Measurements from ENCODE around the gene APBB1IP. TPM values are rescaled to one million over a fixed set of nuclear protein-coding genes. Genes with fewer than 3 reads are reported as not detected.

APBB1IP gene
- total RNA-seq, 2 experiments from 2014 or later, result 81.1 to 88.7 TPM

DNA sequence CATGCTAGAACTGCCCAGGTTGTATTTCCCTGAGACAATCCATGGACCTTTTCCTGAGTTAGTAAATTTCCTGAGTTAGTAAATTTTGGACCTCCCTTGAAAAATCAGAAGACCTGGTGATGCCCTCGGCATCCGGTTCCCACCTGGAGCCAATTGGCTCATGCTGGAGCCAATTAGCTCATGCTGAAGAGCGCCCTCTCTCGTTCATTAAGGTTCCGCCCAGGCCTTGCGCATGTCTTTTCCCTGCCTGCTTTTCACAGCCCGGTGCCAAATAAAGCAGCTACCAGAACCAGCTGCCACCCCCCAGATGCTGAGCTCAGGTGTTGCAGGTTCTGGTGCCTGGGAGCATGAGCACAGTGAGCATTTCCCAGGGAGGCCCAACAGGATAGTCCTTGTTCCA lies 96.2 kb downstream of the APBB1IP start:
- Mint-ChIP-seq H3K4me3 (no peak overlapping the region), H3K36me3 (peaks cover 21% of the 10 kb centered on the region), H3K4me1 (peaks cover 2% of the 10 kb centered on the region), H3K27ac (no peak overlapping the region), H3K9me3 (no peaks in the 10 kb centered on the region), H3K27me3 (no peaks in the 10 kb centered on the region)
- POLR2A ChIA-PET, result interaction anchor here (0.8 kb wide), 1 partner anchor 163 kb away, joined by 3 read pairs; no protein-coding TSS in a partner anchor
- ATAC-seq (ENCODE audit: low read depth) (no peak), DNase-seq (no peak)

DNA sequence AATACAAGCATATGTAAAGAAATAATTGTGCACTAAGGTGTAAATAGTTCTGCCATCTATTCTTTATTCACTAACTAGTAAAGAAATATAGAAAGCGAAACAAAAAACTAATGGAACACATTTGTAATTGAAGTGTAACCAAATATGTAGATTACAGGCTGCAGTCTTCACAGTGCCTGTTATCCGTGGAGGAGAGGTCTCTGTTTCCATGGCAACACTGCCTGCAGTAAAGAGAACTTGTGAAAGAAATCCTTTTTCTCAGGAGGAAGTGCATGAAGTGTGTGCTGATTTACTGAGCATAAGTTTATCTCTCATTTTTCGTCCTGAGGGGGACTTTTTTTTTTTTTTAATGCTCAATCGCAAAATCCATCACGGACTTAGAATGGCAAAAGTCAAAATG lies 102.5 kb downstream of the APBB1IP start:
- POLR2A ChIA-PET, result no interaction called here
- DNase-seq (no peak), ATAC-seq (ENCODE audit: low read depth) (no peak)
- Mint-ChIP-seq H3K27me3 (no peaks in the 10 kb centered on the region), H3K36me3 (peaks cover 33% of the 10 kb centered on the region), H3K4me1 (peaks cover 27% of the 10 kb centered on the region), H3K27ac (no peak overlapping the region), H3K9me3 (no peaks in the 10 kb centered on the region), H3K4me3 (no peak overlapping the region)

DNA sequence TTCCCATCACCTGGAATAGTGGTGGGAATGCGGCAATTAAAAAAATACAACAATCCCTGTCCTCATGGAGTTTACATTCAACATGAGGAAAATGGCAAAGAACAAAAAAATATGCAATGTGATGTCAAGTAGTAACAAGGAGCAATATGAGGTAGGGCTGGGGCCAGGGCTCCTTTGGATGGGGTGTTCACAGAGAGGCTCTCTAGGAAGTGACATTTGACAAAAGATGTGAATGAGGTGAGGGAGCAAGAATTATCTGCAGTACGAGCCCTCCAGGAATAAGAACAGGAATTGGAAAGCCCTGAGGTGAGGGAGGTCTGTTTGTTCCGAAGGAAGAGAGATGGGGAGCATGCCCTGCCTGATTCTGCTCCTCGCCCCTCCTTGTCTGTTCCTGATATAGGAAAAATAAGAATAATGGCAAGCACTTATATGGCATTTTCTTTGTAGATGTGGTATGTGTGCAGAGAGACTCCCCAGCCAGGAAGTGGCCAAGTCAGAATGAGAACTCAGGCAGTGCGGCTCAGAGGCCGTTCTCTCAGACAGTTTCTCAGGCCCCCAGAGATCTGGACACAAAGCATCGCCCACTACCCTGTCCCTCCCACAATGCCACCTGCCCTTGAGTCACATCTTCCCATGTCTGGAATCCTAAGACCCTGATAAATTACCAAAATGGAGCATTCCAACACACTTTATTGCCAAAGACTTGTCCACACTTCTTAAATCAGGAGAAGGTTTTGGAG lies 105.6 kb downstream of the APBB1IP start:
- H3K4me3 Mint-ChIP-seq, result peak overlapping the region; percentile 15
- H3K36me3 Mint-ChIP-seq, result peaks cover 50% of the 10 kb centered on the region
- POLR2A ChIA-PET, result no interaction called here
- peak overlapping the region; percentile 78 for H3K27ac Mint-ChIP-seq
- no peaks in the 10 kb centered on the region for H3K27me3 Mint-ChIP-seq
- H3K4me1 Mint-ChIP-seq, result peaks cover 27% of the 10 kb centered on the region
- peaks cover 2% of the 10 kb centered on the region for H3K9me3 Mint-ChIP-seq
- ATAC-seq (ENCODE audit: low read depth) (peak; percentile 84), DNase-seq (no peak)

DNA sequence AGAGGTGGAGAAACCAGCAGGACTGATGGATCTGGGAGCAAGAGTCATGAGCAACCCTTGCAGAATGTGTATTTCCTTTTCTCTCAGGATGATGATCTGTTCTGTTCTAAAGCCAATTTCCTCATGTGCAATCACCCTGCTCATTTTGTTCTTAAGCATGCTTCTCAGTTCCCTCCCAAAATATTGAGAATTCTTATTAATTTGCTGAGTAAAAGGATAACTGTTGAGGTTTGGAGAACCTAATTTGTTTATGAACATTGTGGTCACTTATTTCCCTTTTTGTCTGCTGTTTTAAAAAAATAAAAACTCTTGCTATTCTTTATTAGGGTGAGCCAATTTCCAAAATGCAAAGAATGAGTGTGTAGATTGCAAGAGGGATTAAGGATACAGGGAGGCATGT lies 106.8 kb downstream of the APBB1IP start:
- Mint-ChIP-seq H3K36me3 (peaks cover 62% of the 10 kb centered on the region), H3K4me1 (peaks cover 25% of the 10 kb centered on the region), H3K27me3 (no peaks in the 10 kb centered on the region), H3K9me3 (peaks cover 5% of the 10 kb centered on the region), H3K27ac (no peak overlapping the region), H3K4me3 (no peak overlapping the region)
- POLR2A ChIA-PET, result no interaction called here
- ATAC-seq (ENCODE audit: low read depth) (no peak), DNase-seq (no peak)

DNA sequence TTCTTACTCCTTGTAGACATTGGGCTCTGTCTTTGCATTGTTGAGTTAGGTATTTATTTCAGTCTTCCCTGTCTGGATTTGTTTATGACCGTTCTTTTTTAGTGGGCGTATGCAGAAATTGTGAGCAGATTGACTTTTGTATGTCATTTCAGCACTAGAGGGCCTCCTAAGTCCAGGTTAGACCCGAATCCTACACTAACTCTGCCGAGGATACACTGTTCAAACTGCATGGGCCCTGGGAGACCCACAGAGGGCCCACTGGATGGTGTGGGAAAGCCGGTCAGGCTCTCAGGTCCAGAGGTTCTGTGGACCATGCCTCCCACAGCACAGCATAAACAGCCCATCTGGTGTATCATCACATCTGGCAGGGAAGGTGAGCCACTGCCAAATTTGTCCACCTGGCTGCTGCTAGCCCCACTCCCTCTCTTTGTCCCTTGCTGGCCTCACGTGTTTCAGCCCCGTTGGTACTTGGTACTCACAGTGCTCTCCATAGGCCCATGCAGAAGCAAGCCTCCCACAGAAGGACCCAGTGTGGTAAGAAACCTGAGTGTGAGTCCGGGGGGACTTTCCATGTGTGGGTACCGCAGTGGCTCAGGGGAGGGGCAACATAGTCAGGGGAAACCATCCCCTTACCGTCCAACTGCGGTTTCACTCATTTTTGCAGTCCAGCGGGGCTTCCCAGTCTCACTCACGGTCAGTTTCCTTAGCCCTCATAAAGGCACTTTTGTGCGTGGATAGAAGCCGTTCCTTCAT lies 112.8 kb downstream of the APBB1IP start:
- ATAC-seq (ENCODE audit: low read depth) (no peak), DNase-seq (no peak)
- Mint-ChIP-seq H3K27ac (no peak overlapping the region), H3K4me1 (no peaks in the 10 kb centered on the region), H3K27me3 (no peaks in the 10 kb centered on the region), H3K9me3 (peaks cover 10% of the 10 kb centered on the region), H3K4me3 (no peak overlapping the region), H3K36me3 (peaks cover 75% of the 10 kb centered on the region)
- POLR2A ChIA-PET, result no interaction called here

DNA sequence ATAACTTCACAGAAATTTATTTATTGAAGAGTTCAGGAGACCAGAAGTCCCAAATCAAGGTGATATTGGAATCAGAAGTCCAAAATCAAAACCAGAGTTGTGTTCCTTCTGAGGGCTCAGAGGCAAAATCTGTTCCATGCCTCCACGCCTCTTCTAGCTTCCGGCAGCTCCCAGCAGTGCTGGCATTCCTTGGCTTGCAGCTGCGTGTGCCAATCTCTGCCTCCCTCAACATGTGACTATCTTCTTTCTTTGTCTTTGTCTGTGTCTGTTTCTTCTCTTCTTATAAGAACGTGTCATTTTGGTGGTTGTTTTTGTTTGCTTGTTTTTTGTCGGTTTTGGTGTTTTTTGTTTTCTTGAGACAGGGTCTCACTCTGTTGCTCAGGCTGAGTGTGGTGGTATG lies 116.1 kb downstream of the APBB1IP start:
- no peak for ATAC-seq (ENCODE audit: low read depth)
- Mint-ChIP-seq H3K27ac (no peak overlapping the region), H3K27me3 (no peaks in the 10 kb centered on the region), H3K36me3 (peaks cover 55% of the 10 kb centered on the region), H3K9me3 (peaks cover 8% of the 10 kb centered on the region), H3K4me1 (peaks cover 2% of the 10 kb centered on the region), H3K4me3 (no peak overlapping the region)
- POLR2A ChIA-PET, result interaction anchor here (0.9 kb wide), 1 partner anchor 116 kb away, joined by 4 read pairs; the partner anchor contains the start of gene APBB1IP
- DNase-seq, result no peak

DNA sequence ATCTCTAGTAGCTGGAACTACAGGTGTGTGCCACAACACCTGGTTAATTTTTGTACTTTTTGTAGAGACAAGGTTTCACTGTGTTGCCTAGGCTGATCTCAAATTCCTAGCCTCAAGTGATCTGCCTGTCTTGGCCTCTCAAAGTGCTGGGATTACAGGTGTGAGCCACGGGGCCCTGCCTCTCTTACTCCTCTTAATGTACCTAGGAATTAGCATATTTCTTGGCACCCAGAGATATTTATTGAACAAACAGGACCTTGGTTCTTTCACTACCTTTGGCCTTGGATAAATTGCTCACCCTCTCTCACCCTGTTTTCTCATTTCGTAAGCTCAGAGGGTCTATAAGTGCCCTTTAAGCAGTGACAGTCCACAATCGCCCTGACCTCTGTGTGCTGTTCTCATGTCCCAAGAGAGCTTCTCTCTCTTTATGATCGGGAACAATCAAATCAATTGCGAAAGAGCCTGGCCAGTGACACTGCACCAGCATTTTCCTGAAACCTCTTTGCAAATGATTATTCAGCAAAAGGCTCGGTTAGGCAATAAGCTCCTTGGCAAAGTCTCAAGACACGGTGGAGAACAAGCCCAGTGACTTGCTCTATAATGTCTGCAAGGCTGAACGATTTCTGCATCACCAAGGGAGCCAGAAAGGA lies 117.7 kb downstream of the APBB1IP start:
- no peaks in the 10 kb centered on the region for H3K27me3 Mint-ChIP-seq
- DNase-seq, result no peak
- no peak for ATAC-seq (ENCODE audit: low read depth)
- peaks cover 2% of the 10 kb centered on the region for H3K4me1 Mint-ChIP-seq
- peaks cover 50% of the 10 kb centered on the region for H3K36me3 Mint-ChIP-seq
- no peak overlapping the region for H3K27ac Mint-ChIP-seq
- H3K4me3 Mint-ChIP-seq, result no peak overlapping the region
- H3K9me3 Mint-ChIP-seq, result no peaks in the 10 kb centered on the region
- POLR2A ChIA-PET, result no interaction called here

DNA sequence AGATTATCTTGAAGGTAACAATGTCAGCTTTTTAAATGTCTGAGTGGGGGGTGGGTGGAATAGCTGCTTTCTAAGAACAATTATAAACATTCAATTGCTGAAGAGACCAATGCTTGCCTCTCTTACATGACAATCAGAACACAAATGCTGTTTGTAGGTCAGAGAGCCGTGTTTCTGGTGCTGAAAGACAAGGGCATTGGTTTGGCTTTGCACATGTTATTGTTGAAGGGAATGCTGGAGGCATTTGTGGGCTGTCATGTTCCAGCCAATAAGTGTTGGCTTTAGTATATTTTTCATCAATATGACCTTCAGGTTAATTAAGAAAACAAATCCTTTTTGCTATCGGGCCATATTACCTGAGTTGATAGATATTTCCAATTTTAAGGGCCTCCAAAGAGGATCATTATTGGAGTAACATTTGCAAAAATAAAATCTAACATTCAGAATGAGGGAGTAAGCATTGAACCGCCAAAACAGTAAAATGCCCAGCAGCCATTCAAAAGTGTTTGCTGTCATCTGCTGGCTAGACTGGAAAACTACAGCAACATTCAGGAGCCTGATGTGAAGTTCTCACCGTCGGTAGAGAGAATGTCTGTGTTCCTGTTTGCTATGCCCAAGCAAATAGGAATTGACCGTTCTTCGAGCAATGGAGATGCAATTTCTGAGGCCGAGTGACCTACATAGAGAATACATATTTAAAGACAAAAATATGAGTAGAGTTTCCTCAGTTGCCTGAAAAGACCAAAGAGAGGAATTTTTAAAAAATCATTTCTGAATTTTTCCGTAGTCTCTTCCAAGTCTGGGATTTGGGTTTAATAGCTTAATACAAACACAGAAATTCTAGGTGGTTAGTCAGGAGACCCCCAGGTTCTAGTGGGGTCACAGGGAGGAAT lies 118.9 kb downstream of the APBB1IP start:
- H3K27ac Mint-ChIP-seq, result no peak overlapping the region
- H3K4me1 Mint-ChIP-seq, result peaks cover 2% of the 10 kb centered on the region
- DNase-seq, result no peak
- POLR2A ChIA-PET, result no interaction called here
- H3K36me3 Mint-ChIP-seq, result peaks cover 43% of the 10 kb centered on the region
- H3K4me3 Mint-ChIP-seq, result no peak overlapping the region
- H3K9me3 Mint-ChIP-seq, result no peaks in the 10 kb centered on the region
- ATAC-seq (ENCODE audit: low read depth), result no peak
- H3K27me3 Mint-ChIP-seq, result no peaks in the 10 kb centered on the region

DNA sequence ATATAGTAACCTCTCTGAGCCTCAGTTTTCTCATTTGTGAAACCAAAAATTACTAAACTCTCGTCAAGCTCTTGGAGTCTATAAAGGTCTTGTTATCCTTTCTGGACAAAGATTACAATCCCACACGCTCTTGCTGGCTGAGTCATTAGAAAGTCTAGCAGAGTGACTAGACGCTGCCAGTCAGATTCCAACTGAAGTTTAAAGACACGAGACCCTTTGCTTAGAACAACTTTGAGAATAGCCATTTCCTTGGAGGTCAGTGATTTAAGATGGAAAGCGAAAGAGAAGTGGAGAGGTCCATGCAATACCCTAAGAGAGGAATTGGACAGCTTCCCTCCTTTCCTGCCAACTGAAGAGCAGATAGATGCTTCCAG lies 119.5 kb downstream of the APBB1IP start:
- H3K36me3 Mint-ChIP-seq, result peaks cover 43% of the 10 kb centered on the region
- no peak for DNase-seq
- peaks cover 2% of the 10 kb centered on the region for H3K4me1 Mint-ChIP-seq
- H3K27me3 Mint-ChIP-seq, result no peaks in the 10 kb centered on the region
- no peak overlapping the region for H3K27ac Mint-ChIP-seq
- H3K9me3 Mint-ChIP-seq, result no peaks in the 10 kb centered on the region
- H3K4me3 Mint-ChIP-seq, result no peak overlapping the region
- ATAC-seq (ENCODE audit: low read depth), result no peak
- POLR2A ChIA-PET, result no interaction called here

DNA sequence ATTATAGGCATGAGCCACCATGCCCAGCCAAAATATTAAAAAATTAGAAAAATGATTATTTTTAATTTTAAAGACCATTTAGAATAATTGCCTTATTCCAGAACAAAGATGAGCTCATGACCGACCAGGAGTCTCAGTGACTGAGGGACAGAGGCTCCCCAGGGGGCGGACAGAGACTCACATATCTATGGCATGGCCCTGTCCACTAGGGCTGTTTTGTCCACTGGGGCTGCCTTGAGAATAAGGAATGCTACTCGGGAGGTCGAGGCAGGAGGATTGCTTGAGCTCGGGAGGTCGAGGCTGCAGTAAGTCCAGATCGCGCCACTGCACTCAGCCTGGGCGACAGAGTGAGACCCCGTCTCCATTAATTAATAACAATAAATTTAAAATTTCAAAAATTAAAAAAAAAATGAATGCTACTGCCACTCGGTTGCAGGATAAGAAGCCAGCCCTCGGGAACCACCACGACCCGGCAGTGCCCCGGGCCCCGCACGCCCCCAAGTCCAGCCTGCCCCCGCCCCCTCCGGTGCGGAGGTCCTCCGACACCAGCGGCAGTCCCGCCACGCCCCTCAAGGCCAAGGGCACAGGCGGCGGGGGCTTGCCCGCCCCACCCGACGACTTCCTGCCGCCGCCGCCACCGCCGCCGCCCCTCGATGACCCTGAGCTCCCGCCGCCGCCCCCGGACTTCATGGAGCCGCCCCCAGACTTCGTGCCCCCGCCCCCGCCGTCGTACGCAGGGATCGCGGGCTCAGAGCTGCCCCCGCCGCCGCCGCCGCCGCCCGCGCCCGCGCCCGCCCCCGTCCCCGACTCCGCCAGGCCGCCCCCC lies 128.6 kb downstream of the APBB1IP start:
- POLR2A ChIA-PET, result no interaction called here

DNA sequence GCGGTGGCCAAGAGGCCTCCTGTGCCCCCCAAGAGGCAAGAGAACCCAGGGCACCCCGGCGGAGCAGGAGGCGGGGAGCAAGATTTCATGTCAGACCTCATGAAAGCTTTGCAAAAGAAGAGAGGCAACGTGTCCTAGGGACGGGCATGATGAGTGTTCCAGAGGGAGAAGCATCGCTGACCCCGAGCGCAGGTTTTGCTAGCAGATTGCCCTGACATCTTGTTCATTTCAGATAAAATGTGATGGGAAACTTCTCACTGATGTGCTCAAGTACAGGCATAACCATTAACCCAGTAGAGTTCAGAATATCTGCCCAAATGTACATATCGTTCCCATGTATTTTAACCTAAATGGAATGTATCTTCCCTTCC lies 129.2 kb downstream of the APBB1IP start:
- peaks cover 52% of the 10 kb centered on the region for H3K36me3 Mint-ChIP-seq
- no peak overlapping the region for H3K4me3 Mint-ChIP-seq
- POLR2A ChIA-PET, result no interaction called here
- ATAC-seq (ENCODE audit: low read depth) (no peak), DNase-seq (no peak)
- no peak overlapping the region for H3K27ac Mint-ChIP-seq
- no peaks in the 10 kb centered on the region for H3K9me3 Mint-ChIP-seq
- no peaks in the 10 kb centered on the region for H3K4me1 Mint-ChIP-seq
- no peaks in the 10 kb centered on the region for H3K27me3 Mint-ChIP-seq

More for the DNA sequence above, 128.6 kb downstream of the APBB1IP start:
- H3K27me3 Mint-ChIP-seq, result no peaks in the 10 kb centered on the region
- DNase-seq, result no peak
- no peak overlapping the region for H3K27ac Mint-ChIP-seq
- no peak overlapping the region for H3K4me3 Mint-ChIP-seq
- peaks cover 52% of the 10 kb centered on the region for H3K36me3 Mint-ChIP-seq
- no peaks in the 10 kb centered on the region for H3K9me3 Mint-ChIP-seq
- no peak for ATAC-seq (ENCODE audit: low read depth)
- H3K4me1 Mint-ChIP-seq, result no peaks in the 10 kb centered on the region

DNA sequence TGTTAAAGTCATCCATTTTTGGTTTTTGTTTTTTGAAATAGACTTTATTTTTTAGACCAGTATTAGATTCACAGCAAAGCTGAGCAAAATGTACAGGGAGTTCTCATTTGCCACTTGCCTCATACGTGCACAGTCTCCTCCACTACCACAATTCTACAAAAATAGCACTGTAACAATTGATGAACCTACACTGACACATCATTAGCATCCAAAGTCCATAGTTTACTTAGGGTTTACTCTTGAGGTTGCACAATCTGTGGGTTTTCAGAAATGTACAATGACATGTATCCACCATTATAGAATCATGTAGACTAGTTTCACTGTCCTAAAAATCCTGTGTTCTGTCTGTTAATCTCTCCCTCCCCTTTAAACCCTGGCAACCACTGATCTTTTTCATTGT lies 133.5 kb downstream of the APBB1IP start:
- peaks cover 10% of the 10 kb centered on the region for H3K9me3 Mint-ChIP-seq
- peaks cover 56% of the 10 kb centered on the region for H3K36me3 Mint-ChIP-seq
- H3K4me1 Mint-ChIP-seq, result peaks cover 4% of the 10 kb centered on the region
- no peak for ATAC-seq (ENCODE audit: low read depth)
- no peaks in the 10 kb centered on the region for H3K27me3 Mint-ChIP-seq
- no peak for DNase-seq
- H3K4me3 Mint-ChIP-seq, result no peak overlapping the region
- no peak overlapping the region for H3K27ac Mint-ChIP-seq
- POLR2A ChIA-PET, result no interaction called here
